T-helper 2 cell (primary cell): ENCODE measurements around the gene ADAT1.

Experiments
- DNase-seq, 5 experiments: peaks; one replicate each; pipeline versions ENCODE4 v3.0.0 to v3.0.0-alpha.2; 2012 to 2022
- total RNA-seq, 2 donors: gene quantifications; one replicate each; lab custom pipeline; 2026; lab: John Stamatoyannopoulos, UW

Gene ADAT1, protein sequence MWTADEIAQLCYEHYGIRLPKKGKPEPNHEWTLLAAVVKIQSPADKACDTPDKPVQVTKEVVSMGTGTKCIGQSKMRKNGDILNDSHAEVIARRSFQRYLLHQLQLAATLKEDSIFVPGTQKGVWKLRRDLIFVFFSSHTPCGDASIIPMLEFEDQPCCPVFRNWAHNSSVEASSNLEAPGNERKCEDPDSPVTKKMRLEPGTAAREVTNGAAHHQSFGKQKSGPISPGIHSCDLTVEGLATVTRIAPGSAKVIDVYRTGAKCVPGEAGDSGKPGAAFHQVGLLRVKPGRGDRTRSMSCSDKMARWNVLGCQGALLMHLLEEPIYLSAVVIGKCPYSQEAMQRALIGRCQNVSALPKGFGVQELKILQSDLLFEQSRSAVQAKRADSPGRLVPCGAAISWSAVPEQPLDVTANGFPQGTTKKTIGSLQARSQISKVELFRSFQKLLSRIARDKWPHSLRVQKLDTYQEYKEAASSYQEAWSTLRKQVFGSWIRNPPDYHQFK
- 28.4 to 49.8 reads per million in 2 donors for total RNA-seq

DNA sequence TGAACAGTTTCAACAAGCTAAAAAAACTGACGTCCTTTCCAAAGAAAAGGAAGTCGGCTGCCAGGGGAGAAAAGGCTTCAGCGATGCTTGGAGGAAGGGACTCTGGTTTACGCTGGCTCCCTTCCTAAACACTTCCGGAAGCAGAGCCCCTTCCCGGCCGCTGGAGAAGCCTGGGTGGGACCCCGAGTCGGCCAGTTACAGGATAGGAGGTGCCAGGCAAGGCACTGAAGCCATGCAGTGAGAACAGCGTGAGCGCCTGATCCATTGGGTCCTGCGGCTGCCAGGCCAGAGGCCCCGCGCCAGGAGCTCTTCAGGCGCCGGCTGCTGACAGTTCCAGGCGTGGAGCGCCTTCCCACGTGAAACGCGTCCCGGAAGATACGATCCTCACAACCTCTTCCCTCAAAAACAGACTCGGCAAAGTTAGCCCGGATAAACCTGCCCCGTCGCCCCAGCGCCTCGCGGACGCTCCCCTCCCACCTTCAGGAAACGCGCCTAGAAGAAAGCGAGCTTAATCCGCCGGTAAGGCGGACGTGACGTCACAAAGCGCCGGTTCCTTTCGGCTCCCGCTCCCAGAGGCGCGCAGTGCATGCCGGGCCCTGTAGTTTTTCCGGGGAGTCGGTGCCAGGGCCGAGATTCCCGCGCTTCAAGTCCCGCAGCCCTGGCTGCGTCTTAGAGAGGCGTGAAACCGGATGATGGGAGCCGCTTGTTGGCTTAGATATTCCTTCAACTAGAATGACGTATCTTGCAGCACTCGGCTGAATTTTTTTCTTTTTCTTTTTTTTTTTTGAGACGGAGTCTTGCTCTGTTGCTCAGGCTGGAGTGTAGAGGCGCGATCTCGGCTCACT, at the start of gene ADAT1:
Gene ADAT1, minus strand, starts transcription at position 521 of the 845 bp plus-strand sequence. CDS start 2,482 bp downstream, outside the sequence.
- peak; percentile 91 to 99 (median 98) for DNase-seq

DNA sequence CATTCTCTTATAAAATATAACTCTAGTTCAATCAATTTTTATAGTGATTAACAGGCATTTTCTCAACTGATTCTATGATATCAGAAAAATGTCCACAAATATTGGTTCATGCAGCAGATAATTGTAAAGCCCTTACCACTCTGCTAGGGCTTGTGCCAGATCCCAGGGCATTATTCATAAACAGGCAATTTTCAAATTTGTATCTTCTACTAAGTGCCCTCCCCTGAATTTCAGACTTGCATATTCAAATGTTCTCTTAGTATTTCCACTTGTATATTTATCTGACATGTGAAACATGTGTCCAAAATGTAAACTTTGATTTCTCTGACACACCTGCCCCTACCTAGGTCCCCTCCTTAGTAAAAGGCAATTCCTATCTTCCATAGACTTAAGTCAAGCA, 44.4 kb upstream of the ADAT1 start:
- DNase-seq: no peak

DNA sequence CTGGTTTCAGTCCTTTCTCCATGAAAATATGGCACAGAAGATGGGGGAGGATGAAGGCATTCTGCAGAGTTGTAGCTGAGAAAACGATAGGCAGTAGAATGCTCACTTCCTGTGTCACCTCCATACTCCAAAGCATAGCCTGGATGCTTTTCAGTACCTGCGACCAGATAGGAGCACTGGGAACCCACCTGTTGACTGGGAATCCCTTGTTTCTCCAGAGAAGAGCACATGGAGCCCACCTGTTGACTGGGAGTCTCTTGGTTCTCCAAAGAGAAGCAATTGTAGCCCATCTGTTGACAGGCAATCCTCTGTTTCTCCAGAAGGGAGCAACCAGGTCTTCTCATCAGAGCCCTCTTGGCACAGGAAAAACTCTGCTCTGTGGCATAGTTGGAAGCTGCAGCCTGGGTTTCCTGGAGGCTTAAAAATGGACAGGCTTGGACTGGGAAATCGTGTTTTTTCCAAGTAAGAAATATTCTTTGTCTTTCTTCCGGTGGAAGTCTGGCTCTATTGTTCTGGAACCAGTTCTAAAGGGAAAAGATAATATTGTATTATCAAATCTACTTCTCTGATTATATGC, 37.7 kb upstream of the ADAT1 start:
- DNase-seq: no peak

DNA sequence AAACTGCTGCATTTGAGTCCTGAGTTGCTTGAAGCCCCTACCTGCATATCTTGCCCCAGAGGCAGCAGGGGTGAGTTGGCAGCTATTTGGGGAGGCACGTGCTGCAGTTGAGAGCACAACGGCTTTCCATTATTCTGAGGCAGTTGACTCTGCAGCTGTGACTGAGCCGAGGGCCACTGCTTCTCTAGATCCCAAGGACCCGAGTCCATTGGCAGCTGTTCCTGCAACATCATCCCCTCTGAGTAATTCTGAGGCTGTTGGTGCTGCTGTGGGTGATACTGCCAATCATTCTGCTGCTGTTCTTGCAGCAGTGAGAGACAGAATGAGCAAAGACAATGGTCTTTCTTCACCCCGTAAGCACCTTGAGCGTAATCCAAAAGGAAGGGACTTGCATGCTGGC, 37.2 kb upstream of the ADAT1 start:
- DNase-seq: no peak

DNA sequence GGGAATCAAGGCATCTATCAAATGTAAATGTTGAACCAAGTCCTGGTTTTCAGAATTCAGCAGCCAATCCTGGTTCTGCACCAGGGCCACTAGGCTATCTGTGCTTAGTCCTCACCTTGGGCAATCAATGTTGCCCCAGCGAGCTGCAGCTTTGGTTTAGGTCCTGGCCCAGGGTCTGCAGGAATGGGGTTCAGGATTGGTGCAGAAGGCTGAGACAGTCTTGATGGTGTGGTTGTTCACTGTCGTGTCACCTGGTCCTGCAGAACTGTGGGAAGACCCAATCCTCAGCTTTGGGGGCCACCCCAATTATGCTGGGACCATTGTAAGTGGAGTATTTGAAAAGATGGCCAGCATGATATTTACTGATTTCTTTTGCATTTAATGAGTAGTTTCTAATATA, 35.1 kb upstream of the ADAT1 start:
- DNase-seq: no peak

DNA sequence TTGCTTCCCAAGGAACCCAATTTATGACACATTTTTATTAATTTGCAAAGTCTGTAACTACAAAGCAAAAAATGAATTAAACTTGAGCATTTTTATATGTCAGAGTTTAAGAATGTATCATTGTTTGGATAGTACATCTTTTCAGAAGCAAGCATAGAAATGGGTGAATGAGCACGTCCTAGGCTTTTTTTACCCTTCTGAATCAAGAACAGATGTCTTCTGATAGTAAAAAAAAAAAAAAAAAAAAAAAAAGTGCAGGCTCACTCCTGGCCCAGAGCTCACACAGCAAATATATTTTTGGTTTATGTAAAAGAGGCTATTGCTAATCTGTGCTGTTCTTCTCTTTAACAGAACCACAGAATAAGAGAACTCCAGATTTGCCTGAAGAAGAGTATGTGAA, 30.8 kb upstream of the ADAT1 start:
- no peak for DNase-seq

DNA sequence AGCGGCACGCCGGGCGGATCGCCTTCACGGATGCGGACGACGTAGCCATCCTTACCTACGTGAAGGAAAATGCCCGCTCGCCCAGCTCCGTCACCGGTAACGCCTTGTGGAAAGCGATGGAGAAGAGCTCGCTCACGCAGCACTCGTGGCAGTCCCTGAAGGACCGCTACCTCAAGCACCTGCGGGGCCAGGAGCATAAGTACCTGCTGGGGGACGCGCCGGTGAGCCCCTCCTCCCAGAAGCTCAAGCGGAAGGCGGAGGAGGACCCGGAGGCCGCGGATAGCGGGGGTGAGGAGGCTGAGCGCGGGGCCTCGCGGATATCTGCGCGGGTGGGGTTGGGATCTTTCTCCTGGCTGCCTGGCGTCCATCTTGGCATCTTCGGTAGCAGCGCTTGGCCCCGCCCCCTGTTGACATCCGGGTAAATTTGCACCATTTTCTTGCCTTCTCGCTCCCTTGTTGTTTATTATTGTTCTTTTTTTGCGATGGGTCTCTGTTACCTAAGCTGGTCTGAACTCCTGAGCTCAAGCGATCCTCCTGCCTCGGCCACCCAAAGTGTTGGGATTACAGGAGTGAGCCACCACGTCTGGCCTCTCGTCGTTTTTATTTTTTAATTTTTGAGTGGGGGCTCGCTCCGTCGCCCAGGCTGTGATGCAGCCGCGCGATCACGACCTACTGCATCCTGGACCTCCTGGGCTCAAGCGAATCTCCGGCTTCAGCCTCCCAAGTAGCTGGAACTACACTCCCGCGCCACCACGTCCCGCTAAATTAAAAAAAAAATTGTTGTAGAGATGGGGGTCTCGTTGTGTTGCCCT, 25.4 kb upstream of the ADAT1 start:
- DNase-seq: peak; percentile 72 to 89 (median 79)

DNA sequence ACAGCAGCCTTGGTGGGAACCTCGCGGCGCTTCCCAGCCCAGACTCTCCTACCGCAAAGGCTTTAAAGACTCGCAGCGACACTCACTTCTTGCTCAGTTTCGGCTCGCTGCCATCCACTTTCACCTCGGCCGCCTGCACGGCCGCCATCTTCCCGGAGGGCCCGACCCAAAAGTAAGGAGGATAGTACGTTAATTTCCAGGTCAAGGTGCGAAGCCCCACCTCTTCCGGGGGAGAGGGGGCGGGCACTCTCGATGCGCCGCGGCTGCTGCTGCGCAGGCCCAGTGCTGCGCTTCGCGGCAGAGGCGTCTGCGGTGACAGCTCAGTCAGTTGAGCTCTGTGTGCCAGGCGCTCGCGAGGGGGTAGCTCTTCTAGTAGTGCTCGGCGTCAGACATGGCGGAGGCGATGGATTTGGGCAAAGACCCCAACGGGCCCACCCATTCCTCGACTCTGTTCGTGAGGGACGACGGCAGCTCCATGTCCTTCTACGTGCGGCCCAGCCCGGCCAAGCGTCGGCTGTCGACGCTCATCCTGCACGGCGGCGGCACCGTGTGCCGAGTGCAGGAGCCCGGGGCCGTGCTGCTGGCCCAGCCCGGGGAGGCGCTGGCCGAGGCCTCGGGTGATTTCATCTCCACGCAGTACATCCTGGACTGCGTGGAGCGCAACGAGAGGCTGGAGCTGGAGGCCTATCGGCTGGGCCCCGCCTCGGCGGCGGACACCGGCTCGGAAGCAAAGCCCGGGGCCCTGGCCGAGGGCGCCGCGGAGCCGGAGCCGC, 24.6 kb upstream of the ADAT1 start, which contains the start of the genes KARS1 and TERF2IP:
Gene KARS1, minus strand, starts transcription at position 174 of the 773 bp plus-strand sequence. Its CDS starts 26 bp downstream, at position 148.
Gene TERF2IP, plus strand, starts transcription at position 282 of the 773 bp plus-strand sequence. Its CDS starts 110 bp downstream, at position 392.
- peak; percentile 89 to 98 (median 93) for DNase-seq

DNA sequence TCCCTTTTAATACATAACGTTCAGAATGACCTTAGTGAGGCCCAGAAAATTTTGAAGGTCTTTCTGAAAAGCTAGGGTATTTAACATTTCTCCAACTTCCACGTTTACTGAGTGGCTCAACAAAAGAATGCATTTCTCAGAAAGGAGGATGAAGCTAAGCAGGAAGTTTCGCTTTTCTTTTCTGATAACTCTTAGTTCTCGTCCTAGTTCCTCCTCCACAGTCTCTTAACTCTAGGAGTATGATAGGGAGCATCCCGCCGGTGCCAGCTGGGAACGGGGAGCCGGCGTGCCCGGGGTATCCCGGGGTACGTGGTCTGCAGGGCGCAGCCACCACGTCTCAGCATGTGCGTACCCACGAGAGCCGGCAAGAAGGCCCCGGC, 24.0 kb upstream of the ADAT1 start:
- DNase-seq: no peak

DNA sequence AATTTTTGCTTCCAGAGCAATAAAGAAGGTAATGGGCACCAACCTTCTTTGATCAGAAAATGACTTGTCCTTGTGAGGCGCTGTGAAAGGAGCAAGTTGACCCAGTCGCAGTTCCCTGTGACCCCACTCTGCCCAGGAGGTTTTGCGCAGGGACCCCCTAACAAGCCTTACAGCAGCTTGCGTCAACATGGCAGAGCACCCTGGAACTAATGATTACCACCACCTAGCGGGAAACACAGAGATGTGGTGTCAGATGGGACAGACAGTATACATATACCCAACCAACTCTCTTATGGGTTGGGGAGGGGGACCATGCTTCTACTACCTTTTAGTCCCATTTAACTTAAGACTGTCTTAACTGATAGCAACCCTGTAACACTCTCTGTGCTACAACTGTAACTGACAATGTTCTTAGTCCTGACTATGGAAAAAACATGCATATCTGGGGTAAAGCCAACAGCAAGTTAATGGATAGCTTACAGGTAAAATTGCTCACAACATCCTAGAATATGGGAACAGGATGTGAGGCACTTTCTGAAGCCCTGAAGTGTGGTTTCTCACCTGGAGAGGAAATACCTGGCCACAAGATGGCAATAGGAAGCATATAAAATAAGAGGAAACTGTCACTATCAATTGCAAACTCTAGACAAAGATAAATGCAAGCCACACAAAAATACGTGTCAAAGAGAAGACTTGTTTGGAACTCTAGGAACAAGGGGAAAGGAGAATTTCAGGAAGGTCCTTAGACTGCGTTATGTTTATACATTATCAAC, 21.3 kb upstream of the ADAT1 start:
- peak in 2 of 5 experiments; percentile 35 to 48 for DNase-seq

DNA sequence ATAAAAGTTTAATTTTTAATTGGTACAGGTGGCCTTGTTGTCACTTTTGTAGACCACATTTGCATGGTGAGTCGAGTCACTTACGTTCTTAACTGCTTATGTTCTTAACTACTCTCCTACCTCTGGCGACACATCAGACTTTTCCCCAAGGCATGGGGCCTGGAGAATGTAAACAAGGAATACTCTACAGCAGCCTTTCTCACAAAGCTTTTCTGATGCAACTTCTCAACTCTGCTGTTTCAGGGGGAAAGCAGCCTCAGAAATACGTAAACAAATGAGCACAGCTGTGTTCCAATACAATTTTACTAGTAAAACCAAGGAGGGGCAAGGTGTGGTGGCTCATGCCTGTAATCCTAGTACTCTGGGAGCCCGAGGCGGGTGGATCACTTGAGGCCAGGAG, 17.5 kb upstream of the ADAT1 start:
- no peak for DNase-seq

DNA sequence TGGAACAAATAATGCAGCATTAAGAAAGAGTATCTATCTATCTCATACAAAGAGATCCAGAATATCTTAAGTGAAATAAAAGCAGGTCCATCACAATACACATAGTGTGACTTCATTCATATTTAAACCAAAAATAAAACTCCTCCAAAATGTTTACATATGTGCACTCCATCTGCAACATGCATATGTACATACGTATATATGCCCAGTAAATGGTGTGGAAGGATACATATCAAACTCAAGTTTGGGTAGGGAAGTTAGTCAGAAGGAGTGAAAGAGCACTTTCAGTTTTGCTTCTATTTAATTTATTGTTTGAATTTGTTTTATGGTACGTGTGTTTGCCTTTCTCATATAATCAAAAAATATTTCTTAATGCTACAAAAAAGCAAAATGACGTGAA, 12.0 kb upstream of the ADAT1 start:
- no peak for DNase-seq

DNA sequence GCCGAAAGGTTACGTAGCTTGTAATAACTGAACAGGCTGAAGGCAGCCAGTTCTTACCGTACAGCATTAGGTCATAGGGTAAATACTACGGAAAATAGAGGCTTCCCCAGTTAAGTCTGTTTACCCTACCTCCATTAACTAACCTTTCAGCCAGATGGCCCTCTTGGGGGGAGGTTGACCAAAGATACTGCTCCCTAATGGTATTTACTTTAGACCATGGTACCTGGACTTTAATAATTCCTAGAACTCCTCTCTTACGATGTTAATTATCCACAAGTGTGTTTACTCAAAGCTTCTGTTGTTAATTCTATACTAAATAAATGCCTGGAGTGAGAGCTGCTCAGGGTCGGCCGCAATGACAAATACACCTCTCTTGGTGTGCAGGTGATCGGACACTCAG, 9.8 kb upstream of the ADAT1 start:
- no peak for DNase-seq

DNA sequence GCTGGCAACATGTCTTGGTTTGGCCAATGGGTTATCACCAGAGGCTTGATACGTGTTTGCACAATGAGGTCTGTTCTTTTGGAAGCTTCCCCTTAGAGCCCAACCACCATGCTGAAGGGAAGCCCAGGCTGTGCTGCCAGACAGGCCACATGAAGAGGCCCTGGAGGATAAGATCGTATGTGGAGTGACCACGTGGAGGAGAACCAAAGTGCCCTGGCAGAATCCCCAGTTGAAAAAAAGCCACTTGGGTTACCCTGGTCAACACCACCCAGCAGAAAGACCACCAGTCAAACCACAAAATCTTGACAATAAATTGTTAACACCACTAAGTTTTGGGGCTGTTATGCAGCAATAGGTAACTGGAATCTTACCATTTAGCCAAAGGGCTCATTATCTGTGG, 7.0 kb upstream of the ADAT1 start:
- DNase-seq: no peak

DNA sequence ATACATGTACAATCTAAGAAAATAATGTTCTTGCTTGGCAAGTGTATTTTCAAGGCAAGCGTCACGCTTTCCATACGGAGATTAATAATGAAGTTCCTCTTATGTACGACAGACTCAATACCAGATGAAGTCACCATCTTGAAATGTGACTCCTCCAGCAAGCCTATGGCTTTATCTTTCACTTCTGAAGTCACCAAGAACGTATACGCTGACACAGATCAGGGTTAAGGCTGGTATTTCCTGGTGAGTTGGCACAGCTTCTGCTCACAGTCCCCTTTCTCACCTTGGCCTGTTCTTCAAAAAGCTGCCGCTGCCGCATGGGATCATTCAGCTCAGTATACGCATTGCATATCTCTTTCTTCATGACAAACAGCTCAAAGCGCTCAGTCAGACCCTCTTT, 6.1 kb upstream of the ADAT1 start:
- DNase-seq: no peak

DNA sequence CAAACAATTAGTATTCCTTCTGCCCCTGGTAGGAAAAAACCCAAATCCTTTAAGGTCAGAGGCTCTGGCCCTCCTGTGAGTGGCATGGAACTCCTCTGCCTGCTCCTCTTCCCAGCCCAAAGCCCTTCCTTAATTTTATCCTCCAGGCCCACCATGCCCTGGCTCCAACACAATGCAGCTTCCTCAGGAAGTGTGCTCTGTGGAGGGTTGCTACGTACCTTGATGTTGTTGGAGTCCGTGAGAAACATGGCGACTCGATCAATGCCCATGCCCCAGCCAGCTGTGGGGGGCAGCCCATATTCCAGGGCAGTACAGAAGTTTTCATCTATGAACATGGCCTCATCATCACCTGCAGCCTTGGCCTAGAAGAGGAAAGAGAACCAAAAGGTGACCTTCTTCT, 5.3 kb upstream of the ADAT1 start:
- DNase-seq: no peak

DNA sequence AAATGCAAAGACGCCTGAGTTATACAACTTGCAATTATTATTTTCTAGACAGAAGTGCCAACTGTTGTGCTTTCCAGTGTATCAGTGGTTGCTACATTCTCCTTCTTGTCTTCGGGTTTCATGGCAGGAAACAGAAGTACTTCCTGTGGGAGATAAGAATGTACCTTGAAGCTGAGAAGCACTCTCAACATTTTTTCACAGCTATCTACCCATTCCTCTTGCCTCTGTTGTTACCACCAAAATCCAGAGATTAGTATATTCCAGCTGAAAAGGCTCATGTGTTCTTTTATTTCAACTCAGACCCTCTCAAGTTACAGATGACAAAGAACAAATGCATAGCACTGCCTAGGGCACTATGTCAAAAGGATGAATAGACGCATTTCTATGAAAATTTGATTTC, 4.8 kb upstream of the ADAT1 start:
- DNase-seq: peak in 2 of 5 experiments; percentile 36 to 72

DNA sequence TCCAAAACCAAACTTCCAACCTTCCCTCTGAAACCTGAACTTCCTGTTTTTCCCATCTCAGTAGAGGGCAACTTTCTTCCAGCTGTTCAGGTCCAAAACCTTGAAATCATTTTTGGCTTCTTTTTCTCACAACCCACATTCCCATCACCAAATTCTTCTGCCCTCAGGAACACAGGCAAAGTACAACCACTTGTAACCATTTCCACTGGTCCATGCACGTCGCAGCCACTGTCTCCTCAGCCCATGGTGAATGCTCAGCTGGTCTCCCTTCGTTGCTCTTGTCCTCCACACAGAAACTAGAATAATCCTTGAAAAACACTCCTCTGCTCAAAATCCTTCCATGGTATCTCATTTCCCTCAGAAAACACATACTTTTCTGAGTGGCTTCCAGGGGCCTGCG, 3.7 kb upstream of the ADAT1 start:
- no peak for DNase-seq

DNA sequence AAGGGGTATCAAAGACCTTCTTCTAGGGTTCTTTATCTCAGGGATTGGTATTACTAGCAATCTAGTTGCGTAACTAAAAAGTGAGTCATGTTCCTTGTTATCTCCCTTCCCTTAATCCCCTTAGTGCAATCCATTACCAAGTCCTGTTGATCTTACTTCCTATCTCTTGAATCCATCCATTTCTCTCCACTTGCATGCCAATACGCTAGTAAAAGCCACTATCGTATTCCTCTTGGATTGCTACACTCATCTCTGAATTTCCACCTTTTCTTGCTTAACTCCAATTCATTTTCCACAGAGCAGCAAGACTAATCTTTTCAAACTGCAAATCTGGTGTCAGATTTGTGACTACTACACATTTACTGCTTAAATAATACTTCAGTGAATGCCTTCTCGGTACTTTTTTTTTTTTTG, 1.8 kb upstream of the ADAT1 start:
- DNase-seq: no peak

DNA sequence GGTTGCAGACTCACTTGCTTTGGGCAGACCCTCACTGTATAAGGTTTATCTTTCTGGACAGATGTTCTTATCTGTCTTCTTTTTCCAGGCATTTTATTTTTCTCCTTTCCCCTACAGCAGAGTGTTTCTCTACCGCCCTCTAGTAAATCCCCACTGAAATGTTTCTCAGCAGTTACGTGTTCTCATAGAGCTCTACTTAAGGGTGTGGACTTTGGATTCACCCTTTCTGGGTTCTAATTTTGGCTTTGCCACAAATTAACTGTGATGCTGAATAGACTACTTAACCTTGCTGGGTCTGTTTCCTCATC, 2.0 kb downstream of the ADAT1 start:
- DNase-seq: peak in 1 of 5 experiments; percentile 45
